Neural cell (in vitro differentiated cells): Measurements from ENCODE around the gene PCGF1. TPM values are rescaled to one million over a fixed set of nuclear protein-coding genes. Genes with fewer than 3 reads are reported as not detected.

Experiments used
- H2AFZ ChIP-seq: fragments of 200-600, 300-800 bp; sonication (generic), shearing (Covaris generic); 2 replicates; pipeline ENCODE4 v1.6.0; 2014; ENCODE audit warnings: low read depth, mild to moderate bottlenecking, antibody characterized with exemption, low read length, moderate library complexity
- H3F3A ChIP-seq: fragments of 200-600 bp; shearing (Covaris generic); 2 replicates; pipeline ENCODE4 v1.6.1; 2016; ENCODE audit warnings: mild to moderate bottlenecking, moderate library complexity, mixed read lengths, antibody characterized with exemption, low read length; ENCODE audit not compliant: insufficient read depth, poor library complexity, severe bottlenecking
- H3K27ac ChIP-seq: fragments of 200-600, 300-800 bp; sonication (generic), shearing (Covaris generic); 2 replicates; pipeline ENCODE4 v1.5.1; 2014; ENCODE audit warnings: mild to moderate bottlenecking, low read length, moderate library complexity
- H3K27me3 ChIP-seq: fragments of 300-800, 200-600 bp; sonication (generic), shearing (Covaris generic); 2 replicates; pipeline ENCODE4 v1.6.0; 2014; ENCODE audit warnings: mild to moderate bottlenecking, low read depth, low read length, moderate library complexity; ENCODE audit not compliant: insufficient read depth
- H3K36me3 ChIP-seq: fragments of 300-800, 200-600 bp; sonication (generic), shearing (Covaris generic); 2 replicates; pipeline ENCODE4 v1.5.1; 2014; ENCODE audit warnings: mild to moderate bottlenecking, antibody characterized with exemption, low read length, moderate library complexity; ENCODE audit not compliant: insufficient read depth
- H3K4me2 ChIP-seq: fragments of 300-800, 200-600 bp; sonication (generic), shearing (Covaris generic); 2 replicates; pipeline ENCODE4 v1.6.0; 2014; ENCODE audit warnings: mild to moderate bottlenecking, low read length
- H3K4me3 ChIP-seq: fragments of 300-800, 200-600 bp; sonication (generic), shearing (Covaris generic); 2 replicates; pipeline ENCODE4 v1.5.1; 2014; ENCODE audit warnings: mild to moderate bottlenecking, low read length, moderate library complexity
- H3K79me2 ChIP-seq: fragments of 200-600 bp; shearing (Covaris generic); replicated peaks from 2 replicates; pipeline ENCODE4 v1.6.0; 2014; ENCODE audit warnings: mild to moderate bottlenecking, low read length, moderate library complexity; ENCODE audit not compliant: insufficient read depth
- H3K9ac ChIP-seq: fragments of 300-800, 200-600 bp; sonication (generic), shearing (Covaris generic); 2 replicates; pipeline ENCODE4 v1.6.1; 2016; ENCODE audit warnings: mild to moderate bottlenecking, low read length, mixed read lengths
- H3K9me2 ChIP-seq: fragments of 200-600 bp; shearing (Covaris generic); 2 replicates; pipeline ENCODE4 v1.6.1; 2016; ENCODE audit warnings: mild to moderate bottlenecking, low read length, mixed read lengths; ENCODE audit not compliant: insufficient read depth
- H3K9me3 ChIP-seq: fragments of 200-600, 300-800 bp; sonication (generic), shearing (Covaris generic); 2 replicates; pipeline ENCODE4 v1.6.1; 2016; ENCODE audit warnings: mild to moderate bottlenecking, mixed run types, low read length, moderate library complexity, mixed read lengths
- H4K20me1 ChIP-seq: fragments of 200-600 bp; shearing (Covaris generic); 2 replicates; pipeline ENCODE4 v1.6.1; 2016; ENCODE audit warnings: mild to moderate bottlenecking, mixed run types; ENCODE audit not compliant: insufficient read depth
- EP300 ChIP-seq: fragments of 450-650 bp; conservative IDR thresholded peaks from 2 replicates; pipeline ENCODE4 v1.6.1; 2014; ENCODE audit warnings: antibody characterized with exemption, mild to moderate bottlenecking, moderate library complexity; ENCODE audit not compliant: poor library complexity, severe bottlenecking
- EZH2 ChIP-seq: fragments of 200-600, 300-800 bp; shearing (Covaris generic), sonication (generic); IDR thresholded peaks from 2 replicates; pipeline ENCODE4 v1.6.1; 2014; ENCODE audit warnings: antibody characterized with exemption, low read length, borderline replicate concordance, mild to moderate bottlenecking; ENCODE audit not compliant: insufficient read depth, poor library complexity, severe bottlenecking
- MXI1 ChIP-seq: fragments of 450-650 bp; conservative IDR thresholded peaks from 2 replicates; pipeline ENCODE4 v1.6.1; 2014; ENCODE audit warnings: antibody characterized with exemption, mild to moderate bottlenecking; ENCODE audit not compliant: poor library complexity, severe bottlenecking
- POLR2AphosphoS5 ChIP-seq: IDR thresholded peaks from 2 replicates; pipeline ENCODE4 v1.6.1; 2012
- RAD21 ChIP-seq: fragments of 450-650 bp; conservative IDR thresholded peaks from 2 replicates; pipeline ENCODE4 v1.6.1; 2014; ENCODE audit warnings: antibody characterized with exemption, mild to moderate bottlenecking, moderate library complexity
- SMC3 ChIP-seq: fragments of 450-650 bp; conservative IDR thresholded peaks from 2 replicates; pipeline ENCODE4 v1.6.1; 2014; ENCODE audit warnings: antibody characterized with exemption, mild to moderate bottlenecking, moderate library complexity; ENCODE audit not compliant: poor library complexity
- TAF1 ChIP-seq: IDR thresholded peaks from 2 replicates; pipeline ENCODE4 v1.6.1; 2012; ENCODE audit warnings: low read depth
- polyA plus RNA-seq: library from polyadenylated mRNA; depleted of rRNA; stranded (reverse); fragments of >200 nt; gene quantifications from 2 replicates; pipeline ENCODE4 v1.2.3, GENCODE V29; 2014
- TF ChIP-seq, protein P1 (sequence below): fragments of 450-650 bp; IDR thresholded peaks from 2 replicates; pipeline ENCODE4 v1.5.1; 2014; ENCODE audit warnings: antibody characterized with exemption, mild to moderate bottlenecking, moderate library complexity; ENCODE audit not compliant: poor library complexity, severe bottlenecking
- TF ChIP-seq, protein P2 (sequence below): IDR thresholded peaks from 2 replicates; pipeline ENCODE4 v1.6.1; 2012; ENCODE audit warnings: borderline replicate concordance

PCGF1 gene
- polyA plus RNA-seq, 1 donor from 2014 or later: 30.2 TPM

DNA sequence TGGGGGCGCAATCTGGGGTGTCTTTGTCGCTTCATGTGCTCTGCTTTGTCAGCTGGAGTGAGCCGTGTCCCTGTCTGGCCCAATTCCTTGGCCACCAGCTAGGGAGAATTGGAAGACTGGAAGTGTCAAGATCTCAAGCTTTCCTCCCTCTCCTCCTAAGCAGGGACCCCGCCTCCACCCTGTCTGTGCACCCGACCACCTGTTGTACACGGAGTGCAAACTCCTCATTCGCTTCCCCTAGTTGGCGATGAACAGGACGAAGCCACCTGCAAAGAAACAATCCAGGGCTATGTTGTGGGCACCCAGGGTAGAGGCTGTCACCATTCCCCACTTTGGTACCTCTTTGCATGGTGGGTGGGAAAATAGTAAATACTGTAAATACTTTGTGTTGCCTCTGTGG lies 20.2 kb upstream of the PCGF1 start:
- Histone ChIP-seq H3K9me3 (no peaks in the 10 kb centered on the region), H2AFZ (no peak overlapping the region), H4K20me1 (no peaks in the 10 kb centered on the region), H3K9me2 (no peaks in the 10 kb centered on the region), H3K27me3 (no peaks in the 10 kb centered on the region), H3K79me2 (peaks cover 14% of the 10 kb centered on the region), H3K27ac (no peak overlapping the region), H3F3A (no peaks in the 10 kb centered on the region), H3K9ac (no peak overlapping the region), H3K36me3 (no peaks in the 10 kb centered on the region), H3K4me2 (no peak overlapping the region), H3K4me3 (no peak overlapping the region)
- TF ChIP-seq, protein P1, sequence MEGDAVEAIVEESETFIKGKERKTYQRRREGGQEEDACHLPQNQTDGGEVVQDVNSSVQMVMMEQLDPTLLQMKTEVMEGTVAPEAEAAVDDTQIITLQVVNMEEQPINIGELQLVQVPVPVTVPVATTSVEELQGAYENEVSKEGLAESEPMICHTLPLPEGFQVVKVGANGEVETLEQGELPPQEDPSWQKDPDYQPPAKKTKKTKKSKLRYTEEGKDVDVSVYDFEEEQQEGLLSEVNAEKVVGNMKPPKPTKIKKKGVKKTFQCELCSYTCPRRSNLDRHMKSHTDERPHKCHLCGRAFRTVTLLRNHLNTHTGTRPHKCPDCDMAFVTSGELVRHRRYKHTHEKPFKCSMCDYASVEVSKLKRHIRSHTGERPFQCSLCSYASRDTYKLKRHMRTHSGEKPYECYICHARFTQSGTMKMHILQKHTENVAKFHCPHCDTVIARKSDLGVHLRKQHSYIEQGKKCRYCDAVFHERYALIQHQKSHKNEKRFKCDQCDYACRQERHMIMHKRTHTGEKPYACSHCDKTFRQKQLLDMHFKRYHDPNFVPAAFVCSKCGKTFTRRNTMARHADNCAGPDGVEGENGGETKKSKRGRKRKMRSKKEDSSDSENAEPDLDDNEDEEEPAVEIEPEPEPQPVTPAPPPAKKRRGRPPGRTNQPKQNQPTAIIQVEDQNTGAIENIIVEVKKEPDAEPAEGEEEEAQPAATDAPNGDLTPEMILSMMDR: no peak

DNA sequence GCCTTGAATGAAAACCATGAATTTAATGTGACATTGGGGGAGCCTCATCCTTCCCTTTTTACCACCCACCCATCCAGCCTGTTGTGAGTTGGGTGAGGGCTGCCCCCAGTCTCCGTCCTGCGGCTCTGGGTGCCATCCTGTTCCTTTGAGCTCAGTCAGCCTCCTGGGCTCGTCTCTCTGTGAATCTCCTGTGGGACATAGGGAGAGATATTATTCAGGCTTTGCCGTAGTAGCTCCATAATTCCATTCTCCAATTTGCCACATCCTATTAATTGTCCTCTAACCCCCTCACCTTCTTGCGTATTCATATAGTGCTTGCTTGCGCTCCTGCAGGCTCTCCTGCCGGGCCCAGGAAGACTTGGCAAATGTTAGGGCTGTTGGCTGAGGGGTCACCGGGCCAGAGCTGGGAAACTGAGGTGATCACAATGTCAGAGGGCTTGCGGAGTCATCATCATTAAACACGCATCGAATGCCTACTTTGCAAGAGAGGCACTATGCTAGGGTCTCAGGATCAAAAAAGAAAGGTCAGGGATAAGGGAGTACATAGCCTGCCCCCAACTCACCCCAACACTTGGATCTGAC lies 19.2 kb upstream of the PCGF1 start:
- no peak overlapping the region for H3K4me2 ChIP-seq
- H3K4me3 ChIP-seq: no peak overlapping the region
- H3K36me3 ChIP-seq: no peaks in the 10 kb centered on the region
- H3K9me3 ChIP-seq: no peaks in the 10 kb centered on the region
- H3K79me2 ChIP-seq: peaks cover 14% of the 10 kb centered on the region
- H3K27me3 ChIP-seq: peaks cover 7% of the 10 kb centered on the region
- H3K9me2 ChIP-seq: no peaks in the 10 kb centered on the region
- H4K20me1 ChIP-seq: no peaks in the 10 kb centered on the region
- H2AFZ ChIP-seq: no peak overlapping the region
- no peak overlapping the region for H3K27ac ChIP-seq
- no peak overlapping the region for H3K9ac ChIP-seq
- no peaks in the 10 kb centered on the region for H3F3A ChIP-seq
- TF ChIP-seq SMC3 (no peak), POLR2AphosphoS5 (no peak), EZH2 (no peak), EP300 (no peak), MXI1 (no peak), RAD21 (no peak), TAF1 (no peak)
- TF ChIP-seq, protein P1: no peak

DNA sequence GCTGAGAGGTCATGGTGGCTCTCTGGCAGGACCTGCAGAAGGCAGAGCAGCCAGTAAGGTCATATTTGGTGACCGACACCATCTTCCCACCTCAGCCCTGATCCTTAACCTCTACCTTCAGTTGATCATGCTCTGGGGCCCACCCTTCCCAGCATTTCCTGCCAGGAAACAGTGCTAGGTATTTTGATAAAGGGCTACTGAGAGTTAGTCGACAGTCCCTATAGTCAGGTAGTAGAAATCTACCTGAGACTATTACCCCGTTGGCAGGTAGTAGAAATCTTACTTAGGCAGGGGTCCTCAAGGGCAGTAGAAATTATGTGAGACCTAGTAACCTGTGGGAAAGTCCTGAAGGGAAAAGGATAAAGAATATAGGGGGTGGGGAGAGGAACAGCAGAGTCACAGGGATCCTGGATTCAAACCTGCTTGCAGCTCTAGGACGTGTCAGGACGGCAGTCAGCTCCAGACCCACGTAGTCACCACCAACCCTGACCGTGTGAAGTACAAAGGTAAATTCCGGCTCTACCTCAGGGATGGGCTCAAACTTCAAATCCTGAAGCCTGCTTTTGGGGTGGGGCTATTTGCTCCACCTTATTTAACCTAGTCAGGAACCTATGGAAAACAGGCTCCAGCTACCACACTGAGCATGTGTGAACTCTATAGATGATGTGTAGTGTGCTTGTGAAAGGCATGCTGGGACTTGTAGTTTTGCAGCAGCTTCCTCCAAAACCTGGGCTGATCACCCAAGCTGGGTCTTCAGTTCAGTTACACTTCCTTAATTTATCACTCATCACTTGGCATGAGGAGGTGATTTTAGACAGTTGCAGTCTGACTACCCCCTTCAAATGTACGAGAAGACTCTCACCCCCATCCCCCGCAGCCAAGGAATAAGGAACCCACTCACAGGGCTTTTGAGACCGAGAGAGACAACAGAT lies 18.5 kb upstream of the PCGF1 start, which contains the start of gene DQX1:
Gene DQX1 (minus strand): TSS at position 515 of the 932 bp plus-strand sequence. CDS start 502 bp downstream, at position 13.
- Histone ChIP-seq H2AFZ (no peak within 1 kb of the TSS), H4K20me1 (no peaks in the 10 kb centered on the region), H3K27me3 (peaks cover 13% of the 10 kb centered on the region), H3K4me2 (no peak within 1 kb of the TSS), H3K9me2 (no peaks in the 10 kb centered on the region), H3K36me3 (no peaks in the 10 kb centered on the region), H3K79me2 (peaks cover 13% of the 10 kb centered on the region), H3K9ac (no peak within 1 kb of the TSS), H3K27ac (no peak within 1 kb of the TSS), H3F3A (no peaks in the 10 kb centered on the region), H3K4me3 (no peak within 1 kb of the TSS), H3K9me3 (no peaks in the 10 kb centered on the region)
- TF ChIP-seq SMC3 (no peak), MXI1 (no peak), POLR2AphosphoS5 (no peak), RAD21 (no peak), EP300 (no peak), EZH2 (no peak), TAF1 (no peak)
- TF ChIP-seq, protein P2, sequence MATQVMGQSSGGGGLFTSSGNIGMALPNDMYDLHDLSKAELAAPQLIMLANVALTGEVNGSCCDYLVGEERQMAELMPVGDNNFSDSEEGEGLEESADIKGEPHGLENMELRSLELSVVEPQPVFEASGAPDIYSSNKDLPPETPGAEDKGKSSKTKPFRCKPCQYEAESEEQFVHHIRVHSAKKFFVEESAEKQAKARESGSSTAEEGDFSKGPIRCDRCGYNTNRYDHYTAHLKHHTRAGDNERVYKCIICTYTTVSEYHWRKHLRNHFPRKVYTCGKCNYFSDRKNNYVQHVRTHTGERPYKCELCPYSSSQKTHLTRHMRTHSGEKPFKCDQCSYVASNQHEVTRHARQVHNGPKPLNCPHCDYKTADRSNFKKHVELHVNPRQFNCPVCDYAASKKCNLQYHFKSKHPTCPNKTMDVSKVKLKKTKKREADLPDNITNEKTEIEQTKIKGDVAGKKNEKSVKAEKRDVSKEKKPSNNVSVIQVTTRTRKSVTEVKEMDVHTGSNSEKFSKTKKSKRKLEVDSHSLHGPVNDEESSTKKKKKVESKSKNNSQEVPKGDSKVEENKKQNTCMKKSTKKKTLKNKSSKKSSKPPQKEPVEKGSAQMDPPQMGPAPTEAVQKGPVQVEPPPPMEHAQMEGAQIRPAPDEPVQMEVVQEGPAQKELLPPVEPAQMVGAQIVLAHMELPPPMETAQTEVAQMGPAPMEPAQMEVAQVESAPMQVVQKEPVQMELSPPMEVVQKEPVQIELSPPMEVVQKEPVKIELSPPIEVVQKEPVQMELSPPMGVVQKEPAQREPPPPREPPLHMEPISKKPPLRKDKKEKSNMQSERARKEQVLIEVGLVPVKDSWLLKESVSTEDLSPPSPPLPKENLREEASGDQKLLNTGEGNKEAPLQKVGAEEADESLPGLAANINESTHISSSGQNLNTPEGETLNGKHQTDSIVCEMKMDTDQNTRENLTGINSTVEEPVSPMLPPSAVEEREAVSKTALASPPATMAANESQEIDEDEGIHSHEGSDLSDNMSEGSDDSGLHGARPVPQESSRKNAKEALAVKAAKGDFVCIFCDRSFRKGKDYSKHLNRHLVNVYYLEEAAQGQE: no peak
- TF ChIP-seq, protein P1: no peak
